Type B pancreatic cell (in vitro differentiated cells): ENCODE data around the gene GYS2. TPM values are rescaled to one million over a fixed set of nuclear protein-coding genes. Genes with fewer than 3 reads are reported as not detected.
A peak's percentile ranks its signal among the peaks of the same experiment; 100 is the strongest.
"Not testable (repeated sequence)": the region's sequence is repeated elsewhere in the genome, so short reads cannot be mapped to it uniquely, and the experiment has no call there.

Experiments used
- DNase-seq: peaks from one replicate; pipeline ENCODE4 v3.0.0; 2021; ENCODE audit warnings: mixed read lengths; ENCODE audit not compliant: unreplicated experiment; ENCODE audit errors: extremely low spot score
- H3K27ac Mint-ChIP-seq: 2 replicates; pipeline ENCODE4 v1.8.0; 2021; ENCODE audit warnings: mild to moderate bottlenecking, mixed read lengths
- H3K27me3 Mint-ChIP-seq: 2 replicates; pipeline ENCODE4 v1.8.0; 2021; ENCODE audit warnings: mixed read lengths
- H3K36me3 Mint-ChIP-seq: 2 replicates; pipeline ENCODE4 v1.8.0; 2021; ENCODE audit warnings: mixed read lengths
- H3K4me1 Mint-ChIP-seq: one replicate; pipeline ENCODE4 v1.8.0; 2021; ENCODE audit warnings: mixed read lengths; ENCODE audit not compliant: unreplicated experiment
- H3K4me3 Mint-ChIP-seq: 2 replicates; pipeline ENCODE4 v1.8.0; 2021; ENCODE audit warnings: mild to moderate bottlenecking, mixed read lengths
- H3K9me3 Mint-ChIP-seq: 2 replicates; pipeline ENCODE4 v1.8.0; 2021; ENCODE audit warnings: mixed read lengths
- CTCF ChIP-seq: fragments of 200-600 bp; sonication (generic); conservative IDR thresholded peaks from 2 replicates; pipeline ENCODE4 v1.5.0; 2021; ENCODE audit warnings: antibody characterized with exemption, mild to moderate bottlenecking
- total RNA-seq: library from RNA; stranded (reverse); gene quantifications from 2 replicates; pipeline ENCODE4 v1.2.1, GENCODE V29; 2021; ENCODE audit warnings: low replicate concordance

The GYS2 gene
- total RNA-seq, 1 donor from 2014 or later = not detected

- Mint-ChIP-seq H3K27ac (no peak overlapping the region), H3K4me1 (peaks cover 11% of the 10 kb centered on the region), H3K4me3 (no peak overlapping the region), H3K9me3 (no peaks in the 10 kb centered on the region), H3K36me3 (peaks cover 82% of the 10 kb centered on the region), H3K27me3 (no peaks in the 10 kb centered on the region)
- no peak for TF ChIP-seq CTCF
- DNase-seq = no peak
Observed at GRCh38 chr12:21647179-21647578, 42.5 kb upstream of the GYS2 start.

GRCh38 chr12:21645041-21645500 lies 40.4 kb upstream of the GYS2 start:
- peaks cover 80% of the 10 kb centered on the region for H3K36me3 Mint-ChIP-seq
- not testable (repeated sequence) for H3K27me3 Mint-ChIP-seq, H3K9me3 Mint-ChIP-seq, H3K4me1 Mint-ChIP-seq, DNase-seq
- peak overlapping the region; percentile 88 for H3K27ac Mint-ChIP-seq
- peak overlapping the region; percentile 43 for H3K4me3 Mint-ChIP-seq

GRCh38 chr12:21644516-21644915 lies 39.9 kb upstream of the GYS2 start:
- Mint-ChIP-seq H3K27ac (no peak overlapping the region), H3K4me1 (peaks cover 9% of the 10 kb centered on the region)
- no peak for DNase-seq

GRCh38 chr12:21643758-21644157 lies 39.1 kb upstream of the GYS2 start:
- peaks cover 9% of the 10 kb centered on the region for H3K4me1 Mint-ChIP-seq
- no peak for TF ChIP-seq CTCF
- no peak overlapping the region for H3K27ac Mint-ChIP-seq
- peaks cover 4% of the 10 kb centered on the region for H3K9me3 Mint-ChIP-seq
- H3K27me3 Mint-ChIP-seq = no peaks in the 10 kb centered on the region
- H3K36me3 Mint-ChIP-seq = peaks cover 82% of the 10 kb centered on the region
- H3K4me3 Mint-ChIP-seq = no peak overlapping the region
- DNase-seq = no peak

More at GRCh38 chr12:21644516-21644915, 39.9 kb upstream of the GYS2 start:
- Mint-ChIP-seq H3K9me3 (peaks cover 4% of the 10 kb centered on the region), H3K4me3 (no peak overlapping the region), H3K36me3 (peaks cover 79% of the 10 kb centered on the region), H3K27me3 (no peaks in the 10 kb centered on the region)
- no peak for TF ChIP-seq CTCF

- no peak for DNase-seq
- TF ChIP-seq CTCF = no peak
- peaks cover 81% of the 10 kb centered on the region for H3K36me3 Mint-ChIP-seq
- no peak overlapping the region for H3K27ac Mint-ChIP-seq
- peaks cover 4% of the 10 kb centered on the region for H3K9me3 Mint-ChIP-seq
- H3K4me1 Mint-ChIP-seq = peaks cover 9% of the 10 kb centered on the region
- no peaks in the 10 kb centered on the region for H3K27me3 Mint-ChIP-seq
- no peak overlapping the region for H3K4me3 Mint-ChIP-seq
Observed at GRCh38 chr12:21642707-21643389, 38.2 kb upstream of the GYS2 start.

- DNase-seq = no peak
- Mint-ChIP-seq H3K27ac (peak overlapping the region; percentile 70), H3K4me1 (peaks cover 3% of the 10 kb centered on the region), H3K4me3 (peak overlapping the region; percentile 46), H3K27me3 (no peaks in the 10 kb centered on the region), H3K36me3 (peaks cover 75% of the 10 kb centered on the region), H3K9me3 (peaks cover 4% of the 10 kb centered on the region)
- no peak for TF ChIP-seq CTCF
Observed at GRCh38 chr12:21638054-21638891, 33.6 kb upstream of the GYS2 start.
